HCT116 (cell line): ENCODE data around the gene MRPS21. TPM values are rescaled to one million over a fixed set of nuclear protein-coding genes. Genes with fewer than 3 reads are reported as not detected.

ENCODE experiments used
- ATAC-seq: fragments of 200-7000 bp; cut with Tn5 transposase; 2 replicates; pipeline ENCODE4 v1.9.1; 2020; ENCODE audit warnings: mild to moderate bottlenecking, moderate library complexity
- BruUV-seq: library from RNA; stranded (reverse); fragments of 400-500 nt; replicated peaks from 2 replicates; lab custom pipeline; 2021; lab: Mats Ljungman, UMichigan
- CTCF ChIA-PET: fragments of 300-600 bp; sonication (Branson Sonifier 250); formaldehyde crosslinking; loops from one replicate; lab custom pipeline; 2021; ENCODE audit warnings: antibody characterized with exemption; lab: Charles Lee
- POLR2A ChIA-PET: fragments of 300-600, 350-600 bp; sonication (Branson Sonifier 250); formaldehyde crosslinking; loops from one replicate; lab custom pipeline; 2021; ENCODE audit warnings: antibody characterized with exemption; lab: Charles Lee
- RAD21 ChIA-PET, 2 experiments: fragments of 300-600 bp; sonication (Branson Sonifier 250); formaldehyde crosslinking; loops; one replicate each; lab custom pipeline; 2023; ENCODE audit warnings: low total read pairs in 2 of 2; ENCODE audit not compliant: uncharacterized antibody in 2 of 2, unreplicated experiment in 2 of 2, low non-redundant PET in 1 of 2; lab: Charles Lee
- DNase-seq: peaks from one replicate; pipeline ENCODE4 v3.0.0-alpha.2; 2010; ENCODE audit warnings: low read depth, low spot score
- H2AFZ ChIP-seq: fragments of 200-600 bp; shearing (Covaris generic), sonication (generic); 2 replicates; pipeline ENCODE4 v1.6.1; 2017; ENCODE audit warnings: low read depth, mixed run types, mixed read lengths, antibody characterized with exemption, low read length; ENCODE audit not compliant: poor library complexity, severe bottlenecking
- H3K27ac ChIP-seq: 2 replicates; pipeline ENCODE4 v1.5.1; 2012; ENCODE audit warnings: low read depth, low read length
- H3K27me3 ChIP-seq: fragments of 200-600 bp; sonication (generic); 2 replicates; pipeline ENCODE4 v1.6.1; 2016; ENCODE audit warnings: mixed run types, low read length, mixed read lengths; ENCODE audit not compliant: insufficient read depth
- H3K36me3 ChIP-seq, 2 experiments: fragments of 200-500 bp in 1 of 2; fragments of 200-600 bp in 1 of 2; sonication (Bioruptor generic) in 1 of 2; sonication (generic) in 1 of 2; 2 replicates each; pipeline versions ENCODE4 v1.5.1 to v1.6.1; 2014 to 2016; ENCODE audit warnings: low read length in 2 of 2, inconsistent platforms in 1 of 2, mixed read lengths in 1 of 2, mixed run types in 1 of 2; ENCODE audit not compliant: insufficient read depth in 2 of 2, control insufficient read depth in 1 of 2
- H3K4me1 ChIP-seq, 2 experiments: fragments of 200-600 bp in 1 of 2; sonication (generic) in 1 of 2; 2 replicates each; pipeline versions ENCODE4 v1.5.1 to v1.6.1; 2012 to 2017; ENCODE audit warnings: low read length in 2 of 2, inconsistent platforms in 1 of 2, mild to moderate bottlenecking in 1 of 2, mixed read lengths in 1 of 2, mixed run types in 1 of 2, moderate library complexity in 1 of 2; ENCODE audit not compliant: insufficient read depth in 2 of 2, control insufficient read depth in 1 of 2
- H3K4me2 ChIP-seq: fragments of 200-600 bp; sonication (generic); 2 replicates; pipeline ENCODE4 v1.6.1; 2017; ENCODE audit warnings: mixed run types, low read length, mixed read lengths
- H3K4me3 ChIP-seq, 2 experiments: fragments of 200-600 bp in 1 of 2; sonication (generic) in 1 of 2; replicated peaks in 1 of 2; 2 replicates each; pipeline ENCODE4 v1.5.1; 2011 to 2016; ENCODE audit warnings: low read length in 2 of 2, control low read depth in 1 of 2, low read depth in 1 of 2, mild to moderate bottlenecking in 1 of 2, mixed read lengths in 1 of 2, mixed run types in 1 of 2
- H3K79me2 ChIP-seq: fragments of 200-600 bp; sonication (generic); 2 replicates; pipeline ENCODE4 v1.6.1; 2017; ENCODE audit warnings: mild to moderate bottlenecking, mixed run types, low read length, moderate library complexity, mixed read lengths; ENCODE audit not compliant: insufficient read depth
- H3K9ac ChIP-seq: fragments of 200-600 bp; sonication (generic); 2 replicates; pipeline ENCODE4 v1.6.1; 2016; ENCODE audit warnings: low read length, mixed read lengths
- H3K9me2 ChIP-seq: fragments of 200-600 bp; sonication (generic), shearing (Covaris generic); 2 replicates; pipeline ENCODE4 v1.6.1; 2017; ENCODE audit warnings: mixed run types, mild to moderate bottlenecking, moderate library complexity; ENCODE audit not compliant: insufficient read depth
- H3K9me3 ChIP-seq, 2 experiments: fragments of 200-500 bp in 1 of 2; fragments of 200-600 bp in 1 of 2; sonication (Bioruptor generic) in 1 of 2; sonication (generic) in 1 of 2; 2 replicates each; pipeline ENCODE4 v1.6.1; 2014 to 2017; ENCODE audit warnings: low read length in 2 of 2, mixed read lengths in 2 of 2, inconsistent platforms in 1 of 2, low read depth in 1 of 2, mild to moderate bottlenecking in 1 of 2, mixed run types in 1 of 2, moderate library complexity in 1 of 2; ENCODE audit not compliant: control insufficient read depth in 1 of 2, insufficient read depth in 1 of 2
- H4K20me1 ChIP-seq: fragments of 200-600 bp; sonication (generic), shearing (Covaris generic); 2 replicates; pipeline ENCODE4 v1.6.1; 2017; ENCODE audit warnings: mixed run types, mild to moderate bottlenecking, moderate library complexity; ENCODE audit not compliant: insufficient read depth
- ATF3 ChIP-seq: IDR thresholded peaks from 2 replicates; pipeline ENCODE4 v1.6.1; 2012
- CEBPB ChIP-seq: IDR thresholded peaks from 2 replicates; pipeline ENCODE4 v1.6.1; 2012; ENCODE audit warnings: low read depth
- CTCF ChIP-seq, 3 experiments: fragments of 200-600 bp in 1 of 3; sonication (generic) in 1 of 3; IDR thresholded peaks in 2 of 3; conservative IDR thresholded peaks in 1 of 3; 2 replicates each; pipeline ENCODE4 v1.5.1; 2012 to 2017; ENCODE audit warnings: low read depth in 2 of 3, low read length in 2 of 3, antibody characterized with exemption in 1 of 3, borderline replicate concordance in 1 of 3, control low read depth in 1 of 3, mild to moderate bottlenecking in 1 of 3, mixed read lengths in 1 of 3, mixed run types in 1 of 3, moderate library complexity in 1 of 3; ENCODE audit not compliant: insufficient read depth in 1 of 3
- EGR1 ChIP-seq: IDR thresholded peaks from 2 replicates; pipeline ENCODE4 v1.6.1; 2012; ENCODE audit warnings: low read depth
- EZH2 ChIP-seq: fragments of 200-600 bp; sonication (generic); IDR thresholded peaks from 2 replicates; pipeline ENCODE4 v1.6.1; 2017; ENCODE audit warnings: antibody characterized with exemption, mixed run types
- EZH2phosphoT487 ChIP-seq: fragments of 200-600 bp; IDR thresholded peaks from 2 replicates; pipeline ENCODE4 v1.6.1; 2018; ENCODE audit warnings: antibody characterized with exemption, borderline replicate concordance
- JUND ChIP-seq: IDR thresholded peaks from 2 replicates; pipeline ENCODE4 v1.6.1; 2012
- MAX ChIP-seq: IDR thresholded peaks from 2 replicates; pipeline ENCODE4 v1.6.1; 2012
- SIN3A ChIP-seq: IDR thresholded peaks from 2 replicates; pipeline ENCODE4 v1.6.1; 2012; ENCODE audit warnings: low read depth
- SP1 ChIP-seq: IDR thresholded peaks from 2 replicates; pipeline ENCODE4 v1.6.1; 2012; ENCODE audit warnings: low read depth
- YY1 ChIP-seq: IDR thresholded peaks from 2 replicates; pipeline ENCODE4 v1.6.1; 2011; ENCODE audit warnings: low read length, low read depth, moderate library complexity, mild to moderate bottlenecking; ENCODE audit not compliant: insufficient replicate concordance; ENCODE audit errors: extremely low read depth
- ZFX ChIP-seq: fragments of 450-650 bp; IDR thresholded peaks from 2 replicates; pipeline ENCODE4 v1.6.1; 2017
- intact Hi-C: fragments of 100-400 bp; cut with micrococcal nuclease; formaldehyde crosslinking; loops from 2 replicates; pipeline ENCODE4 v1.10.0; 2022
- total RNA-seq: library from RNA; stranded (reverse); gene quantifications from one replicate; pipeline ENCODE4 v1.2.1, GENCODE V29; 2021; ENCODE audit not compliant: unreplicated experiment

MRPS21 gene
- total RNA-seq, 1 experiment from 2014 or later: 96.9 TPM

GRCh38 chr1:150282558-150282958 is 11.1 kb upstream of the MRPS21 start:
- ChIA-PET RAD21 (no interaction called here), CTCF (interaction anchor here (1.7 to 2.1 kb wide), 2 partner anchors 10 to 27 kb away, joined by 3 to 18 read pairs; partner anchors contain the start of gene C1orf54), POLR2A (no interaction called here)
- no peak overlapping the region for H3K4me3 ChIP-seq
- H3K4me1 ChIP-seq: no peaks in the 10 kb centered on the region
- DNase-seq (no peak), ATAC-seq (no peak)
- no peak overlapping the region for H3K9ac ChIP-seq
- no peaks in the 10 kb centered on the region for H3K9me3 ChIP-seq
- BruUV-seq: no TSS peak
- no peak overlapping the region for H3K27ac ChIP-seq
- H3K36me3 ChIP-seq: no peaks in the 10 kb centered on the region
- H3K9me2 ChIP-seq: no peaks in the 10 kb centered on the region
- no peaks in the 10 kb centered on the region for H4K20me1 ChIP-seq
- TF ChIP-seq SIN3A (no peak), EZH2phosphoT487 (no peak), JUND (no peak), ZFX (no peak), SP1 (no peak), CTCF (IDR thresholded peaks at IDR 0.05 in 2 of 3, conservative IDR thresholded peaks at IDR 0.05 in 1 of 3; ENCODE audit: borderline replicate concordance in 1 of 3, insufficient read depth in 1 of 3, low read depth in 2 of 3, low read length in 2 of 3) (no peak), MAX (no peak), EGR1 (no peak), CEBPB (no peak), ATF3 (no peak), EZH2 (no peak), YY1 (no peak)
- H3K79me2 ChIP-seq: no peaks in the 10 kb centered on the region
- no peak overlapping the region for H3K4me2 ChIP-seq
- no peak overlapping the region for H2AFZ ChIP-seq
- H3K27me3 ChIP-seq: peaks cover 6% of the 10 kb centered on the region; the same call in 1 of the 2 replicates
- intact Hi-C loops: no loop called here
